ENCODE results near the gene LHX5.

Gene LHX5

DNA sequence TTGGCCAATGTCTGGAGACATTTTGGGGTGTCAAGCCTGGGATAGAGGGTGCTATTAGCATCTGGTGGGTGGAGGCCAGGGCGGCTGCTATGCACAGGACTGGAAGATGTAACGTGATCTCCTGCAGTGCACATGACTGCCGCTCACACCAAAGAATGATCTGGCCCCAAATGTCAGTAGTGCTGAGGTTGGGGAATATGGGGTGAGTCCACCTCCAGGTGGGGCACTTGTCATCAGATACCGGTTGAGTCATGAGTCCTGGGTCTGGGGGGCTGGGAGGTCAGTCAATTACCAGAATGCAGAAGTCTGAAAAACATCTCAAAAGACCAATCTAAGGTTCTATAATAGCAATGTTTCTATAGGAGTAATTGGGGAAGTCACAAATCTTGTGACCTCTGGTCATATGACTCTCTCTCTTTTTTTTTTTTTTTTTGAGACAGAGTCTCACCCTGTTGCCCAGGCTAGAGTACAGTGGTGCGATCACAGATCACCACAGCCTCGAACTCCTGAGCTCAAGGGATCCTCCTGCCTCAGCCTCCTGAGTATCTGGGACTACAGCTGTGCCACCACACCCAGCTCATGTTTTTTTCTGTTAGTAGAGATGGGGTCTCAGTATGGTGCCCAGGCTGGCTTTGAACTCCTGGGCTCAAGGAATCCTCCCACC is 55.4 kb downstream of the LHX5 start:
- Mint-ChIP-seq H3K27me3 (ENCODE audit: low read depth) (peaks cover 9% of the 10 kb centered on the region), H3K4me1 (no peaks in the 10 kb centered on the region), H3K36me3 (ENCODE audit: low read depth) (no peaks in the 10 kb centered on the region), H3K9me3 (no peaks in the 10 kb centered on the region), H3K4me3 (no peak overlapping the region), H3K27ac (no peak overlapping the region)
- TF ChIP-seq, protein P1, sequence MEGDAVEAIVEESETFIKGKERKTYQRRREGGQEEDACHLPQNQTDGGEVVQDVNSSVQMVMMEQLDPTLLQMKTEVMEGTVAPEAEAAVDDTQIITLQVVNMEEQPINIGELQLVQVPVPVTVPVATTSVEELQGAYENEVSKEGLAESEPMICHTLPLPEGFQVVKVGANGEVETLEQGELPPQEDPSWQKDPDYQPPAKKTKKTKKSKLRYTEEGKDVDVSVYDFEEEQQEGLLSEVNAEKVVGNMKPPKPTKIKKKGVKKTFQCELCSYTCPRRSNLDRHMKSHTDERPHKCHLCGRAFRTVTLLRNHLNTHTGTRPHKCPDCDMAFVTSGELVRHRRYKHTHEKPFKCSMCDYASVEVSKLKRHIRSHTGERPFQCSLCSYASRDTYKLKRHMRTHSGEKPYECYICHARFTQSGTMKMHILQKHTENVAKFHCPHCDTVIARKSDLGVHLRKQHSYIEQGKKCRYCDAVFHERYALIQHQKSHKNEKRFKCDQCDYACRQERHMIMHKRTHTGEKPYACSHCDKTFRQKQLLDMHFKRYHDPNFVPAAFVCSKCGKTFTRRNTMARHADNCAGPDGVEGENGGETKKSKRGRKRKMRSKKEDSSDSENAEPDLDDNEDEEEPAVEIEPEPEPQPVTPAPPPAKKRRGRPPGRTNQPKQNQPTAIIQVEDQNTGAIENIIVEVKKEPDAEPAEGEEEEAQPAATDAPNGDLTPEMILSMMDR (IDR thresholded peaks at IDR 0.05; ENCODE audit: unreplicated experiment in 3 of 3) = no peak

DNA sequence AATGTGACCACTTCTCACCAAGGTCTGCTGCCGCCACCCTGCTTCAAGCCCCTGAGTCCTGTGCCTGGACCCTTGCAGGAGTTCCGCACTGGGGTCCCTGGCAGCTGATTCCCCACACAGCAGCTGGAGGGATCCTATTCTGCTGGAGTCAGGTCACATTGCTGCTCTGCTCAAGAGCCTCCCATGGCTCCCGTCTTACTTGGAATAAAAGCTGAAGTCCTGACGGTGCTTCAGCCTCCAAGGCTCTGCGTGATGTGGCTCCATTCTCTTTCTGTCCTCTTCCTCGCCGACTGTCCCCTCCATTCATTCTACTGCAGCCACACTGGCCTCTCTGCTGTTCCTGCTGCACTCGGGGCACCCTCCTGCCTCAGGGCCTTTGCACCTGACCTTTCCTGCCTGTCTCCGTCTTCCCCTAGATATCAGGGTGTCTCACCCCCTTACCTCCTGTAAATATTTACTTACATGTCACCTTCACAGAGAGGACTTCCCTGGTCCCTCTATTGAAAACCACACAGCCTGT is 57.1 kb downstream of the LHX5 start:
- H3K4me1 Mint-ChIP-seq = no peaks in the 10 kb centered on the region
- peaks cover 22% of the 10 kb centered on the region for H3K27me3 Mint-ChIP-seq (ENCODE audit: low read depth)
- TF ChIP-seq, protein P1 (IDR thresholded peaks at IDR 0.05; ENCODE audit: unreplicated experiment in 3 of 3) = no peak
- H3K4me3 Mint-ChIP-seq = no peak overlapping the region
- no peaks in the 10 kb centered on the region for H3K36me3 Mint-ChIP-seq (ENCODE audit: low read depth)
- no peaks in the 10 kb centered on the region for H3K9me3 Mint-ChIP-seq
- no peak overlapping the region for H3K27ac Mint-ChIP-seq

DNA sequence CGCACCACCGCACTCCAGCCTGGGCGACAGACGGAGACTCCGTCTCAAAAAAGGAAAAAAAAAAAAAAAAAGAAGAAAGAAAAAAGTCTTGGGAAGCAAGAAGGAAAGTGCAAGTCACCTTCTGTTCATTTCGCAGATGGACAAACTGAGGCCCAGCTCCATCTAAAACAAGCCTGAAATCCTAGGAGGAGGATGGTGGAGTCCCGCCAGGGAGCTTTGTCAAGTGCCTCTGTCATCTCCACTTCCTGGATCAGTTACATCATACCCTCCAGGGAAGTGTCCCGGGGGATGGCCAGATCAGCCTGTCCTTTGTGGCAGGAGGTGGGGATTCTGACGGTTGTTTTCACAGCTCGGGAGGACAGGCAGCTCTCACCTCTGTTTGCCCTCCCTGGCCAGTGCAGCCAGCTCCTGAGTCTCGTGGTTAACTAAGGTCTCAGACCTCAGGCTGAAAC is 58.2 kb downstream of the LHX5 start:
- H3K27me3 Mint-ChIP-seq (ENCODE audit: low read depth) = peaks cover 22% of the 10 kb centered on the region
- TF ChIP-seq, protein P1 (IDR thresholded peaks at IDR 0.05; ENCODE audit: unreplicated experiment in 3 of 3) = no peak
- H3K4me3 Mint-ChIP-seq = no peak overlapping the region
- H3K9me3 Mint-ChIP-seq = no peaks in the 10 kb centered on the region
- H3K4me1 Mint-ChIP-seq = no peaks in the 10 kb centered on the region
- no peaks in the 10 kb centered on the region for H3K36me3 Mint-ChIP-seq (ENCODE audit: low read depth)
- H3K27ac Mint-ChIP-seq = no peak overlapping the region

Data from nephron (organoid).